ENCODE data around the gene TTC1. TPM values are rescaled to one million over a fixed set of nuclear protein-coding genes. Genes with fewer than 3 reads are reported as not detected.

The TTC1 gene
- total and polyA plus RNA-seq, 2 of the 8 experiments (the other 6 are each of a cell fraction or from before 2014, with no cell fraction given), result 25.1 to 63.9 TPM

- no peak for TF ChIP-seq PHF8 (conservative IDR thresholded peaks at IDR 0.05; ENCODE audit: low read depth, low read length)
These were observed 40.2 kb downstream of the TTC1 start (continued) for GRCh38 chr5:160049099-160049498.

All from H1 (cell line).